Measurements from ENCODE around the gene ORM2.

The ORM2 gene

GRCh38 chr9:114371973-114372917, 42.6 kb downstream of the ORM2 start:
- DNase-seq, result no peak

GRCh38 chr9:114372921-114373448, 43.3 kb downstream of the ORM2 start:
- no peak for DNase-seq

GRCh38 chr9:114373960-114374730, 44.5 kb downstream of the ORM2 start:
- no peak for DNase-seq

GRCh38 chr9:114374936-114375335, 45.3 kb downstream of the ORM2 start:
- DNase-seq, result no peak

GRCh38 chr9:114375386-114376175, 45.9 kb downstream of the ORM2 start:
- DNase-seq, result no peak

GRCh38 chr9:114376586-114377445, 47.1 kb downstream of the ORM2 start:
- DNase-seq, result no peak

- no peak for DNase-seq
Observed at GRCh38 chr9:114378016-114378415, 48.3 kb downstream of the ORM2 start.

GRCh38 chr9:114378883-114379282, 49.2 kb downstream of the ORM2 start:
- no peak for DNase-seq

Data from NCI-H187 treated with DMSO at 0.1 percent for 48 hours (cell line).